Calu3 (cell line): ENCODE data around the gene APP. TPM values are rescaled to one million over a fixed set of nuclear protein-coding genes. Genes with fewer than 3 reads are reported as not detected.

Experiments
- BruUV-seq: library from RNA; stranded (reverse); fragments of 400-500 nt; replicated peaks from 2 replicates; lab custom pipeline; 2021; lab: Mats Ljungman, UMichigan
- CTCF ChIA-PET: fragments of 300-600 bp; sonication (Branson Sonifier 250); formaldehyde crosslinking; loops from one replicate; lab custom pipeline; 2022; ENCODE audit warnings: antibody characterized with exemption; lab: Charles Lee
- DNase-seq: peaks from one replicate; pipeline ENCODE4 v3.0.0; 2022
- H3K27ac Mint-ChIP-seq: one replicate; pipeline ENCODE4 v1.8.0; 2022; ENCODE audit warnings: mixed read lengths; ENCODE audit not compliant: unreplicated experiment
- H3K27me3 Mint-ChIP-seq: one replicate; pipeline ENCODE4 v1.8.0; 2022; ENCODE audit warnings: mixed read lengths; ENCODE audit not compliant: unreplicated experiment
- H3K36me3 Mint-ChIP-seq: one replicate; pipeline ENCODE4 v1.8.0; 2022; ENCODE audit warnings: mild to moderate bottlenecking, moderate library complexity, mixed read lengths; ENCODE audit not compliant: insufficient read depth, unreplicated experiment
- H3K4me1 Mint-ChIP-seq: one replicate; pipeline ENCODE4 v1.8.0; 2022; ENCODE audit warnings: mild to moderate bottlenecking, low read depth, mixed read lengths; ENCODE audit not compliant: unreplicated experiment
- H3K4me3 Mint-ChIP-seq: one replicate; pipeline ENCODE4 v1.8.0; 2022; ENCODE audit warnings: mild to moderate bottlenecking, low read depth, moderate library complexity, mixed read lengths; ENCODE audit not compliant: unreplicated experiment
- H3K9me3 Mint-ChIP-seq: one replicate; pipeline ENCODE4 v1.8.0; 2022; ENCODE audit warnings: low read depth, mixed read lengths; ENCODE audit not compliant: unreplicated experiment
- intact Hi-C: fragments of 100-400 bp; cut with micrococcal nuclease; formaldehyde crosslinking; loops from one replicate; pipeline ENCODE4 v1.10.0; 2022; ENCODE audit not compliant: unreplicated experiment
- total RNA-seq: library from RNA; stranded (reverse); gene quantifications from 2 replicates; pipeline ENCODE4 v1.2.3, GENCODE V29; 2022
- TF ChIP-seq, protein P1 (sequence below): fragments of 200-600 bp; IDR thresholded peaks from one replicate; pipeline ENCODE4 v1.8.0; 2022; ENCODE audit warnings: antibody characterized with exemption; ENCODE audit not compliant: unreplicated experiment

The APP gene
- total RNA-seq, 1 experiment from 2014 or later: 566 TPM

DNA sequence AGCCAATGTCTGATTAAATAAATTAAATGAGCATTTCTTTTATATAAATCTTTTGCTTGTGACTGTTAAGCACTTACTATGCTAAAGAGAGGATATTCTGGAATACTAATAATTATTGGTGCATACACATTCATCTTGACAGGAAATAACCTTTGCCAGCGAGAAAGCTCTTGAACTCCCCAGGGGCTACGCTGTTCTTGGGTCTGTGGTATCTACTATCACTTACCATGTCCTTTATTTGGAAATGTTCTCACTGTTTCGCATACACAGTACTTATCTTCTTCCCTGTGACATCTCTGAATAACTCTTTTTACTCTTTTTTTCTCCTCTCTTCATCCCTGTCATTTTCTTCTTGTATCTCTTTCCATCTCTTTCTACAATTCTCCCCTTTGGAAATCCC, 257.1 kb downstream of the APP start:
- Mint-ChIP-seq H3K9me3 (no peaks in the 10 kb centered on the region), H3K27me3 (no peaks in the 10 kb centered on the region), H3K4me1 (peaks cover 25% of the 10 kb centered on the region), H3K4me3 (no peak overlapping the region), H3K27ac (no peak overlapping the region), H3K36me3 (peaks cover 9% of the 10 kb centered on the region)
- CTCF ChIA-PET: no interaction called here
- intact Hi-C loops: no loop called here
- no TSS peak for BruUV-seq
- TF ChIP-seq, protein P1, sequence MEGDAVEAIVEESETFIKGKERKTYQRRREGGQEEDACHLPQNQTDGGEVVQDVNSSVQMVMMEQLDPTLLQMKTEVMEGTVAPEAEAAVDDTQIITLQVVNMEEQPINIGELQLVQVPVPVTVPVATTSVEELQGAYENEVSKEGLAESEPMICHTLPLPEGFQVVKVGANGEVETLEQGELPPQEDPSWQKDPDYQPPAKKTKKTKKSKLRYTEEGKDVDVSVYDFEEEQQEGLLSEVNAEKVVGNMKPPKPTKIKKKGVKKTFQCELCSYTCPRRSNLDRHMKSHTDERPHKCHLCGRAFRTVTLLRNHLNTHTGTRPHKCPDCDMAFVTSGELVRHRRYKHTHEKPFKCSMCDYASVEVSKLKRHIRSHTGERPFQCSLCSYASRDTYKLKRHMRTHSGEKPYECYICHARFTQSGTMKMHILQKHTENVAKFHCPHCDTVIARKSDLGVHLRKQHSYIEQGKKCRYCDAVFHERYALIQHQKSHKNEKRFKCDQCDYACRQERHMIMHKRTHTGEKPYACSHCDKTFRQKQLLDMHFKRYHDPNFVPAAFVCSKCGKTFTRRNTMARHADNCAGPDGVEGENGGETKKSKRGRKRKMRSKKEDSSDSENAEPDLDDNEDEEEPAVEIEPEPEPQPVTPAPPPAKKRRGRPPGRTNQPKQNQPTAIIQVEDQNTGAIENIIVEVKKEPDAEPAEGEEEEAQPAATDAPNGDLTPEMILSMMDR: no peak
- DNase-seq: no peak

GRCh38 chr21:25912402-25912746, 258.2 kb downstream of the APP start:
- intact Hi-C loops: no loop called here
- no TSS peak for BruUV-seq
- Mint-ChIP-seq H3K27ac (no peak overlapping the region), H3K27me3 (no peaks in the 10 kb centered on the region), H3K4me1 (peaks cover 25% of the 10 kb centered on the region), H3K4me3 (no peak overlapping the region), H3K9me3 (no peaks in the 10 kb centered on the region), H3K36me3 (peaks cover 9% of the 10 kb centered on the region)
- CTCF ChIA-PET: no interaction called here
- TF ChIP-seq, protein P1: no peak
- DNase-seq: no peak

DNA sequence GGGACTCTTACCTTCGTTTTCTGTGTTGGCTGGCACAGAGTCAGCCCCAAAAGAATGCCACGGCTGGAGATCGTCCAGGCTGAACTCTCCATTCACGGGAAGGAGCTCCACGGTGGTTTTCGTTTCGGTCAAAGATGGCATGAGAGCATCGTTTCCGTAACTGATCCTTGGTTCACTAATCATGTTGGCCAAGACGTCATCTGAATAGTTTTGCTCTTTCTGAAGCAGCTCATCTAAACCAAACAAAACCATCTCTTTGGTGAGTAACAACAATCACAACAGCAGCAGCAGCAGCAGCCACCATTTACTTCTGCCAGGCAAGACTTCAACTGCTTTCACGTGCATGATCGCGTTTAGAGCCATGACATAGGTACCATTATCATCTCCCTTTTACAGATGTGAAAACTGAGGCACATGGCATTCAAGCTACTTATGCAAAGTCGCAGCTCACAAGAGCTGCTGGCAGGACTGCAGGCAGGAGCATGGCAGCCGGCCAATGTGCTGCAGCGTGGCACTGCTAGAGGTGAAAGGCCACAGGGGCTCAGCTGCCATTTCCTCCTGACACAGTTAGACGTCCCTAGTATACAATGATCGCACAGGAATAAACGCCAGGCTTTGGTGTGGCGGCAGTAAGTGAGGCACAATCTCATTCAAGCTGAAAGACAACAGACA, 258.7 kb downstream of the APP start:
- CTCF ChIA-PET: no interaction called here
- BruUV-seq: no TSS peak
- Mint-ChIP-seq H3K27me3 (no peaks in the 10 kb centered on the region), H3K4me1 (peaks cover 25% of the 10 kb centered on the region), H3K36me3 (peaks cover 9% of the 10 kb centered on the region), H3K27ac (no peak overlapping the region), H3K9me3 (no peaks in the 10 kb centered on the region), H3K4me3 (no peak overlapping the region)
- no peak for DNase-seq
- intact Hi-C loops: no loop called here
- TF ChIP-seq, protein P1: no peak

GRCh38 chr21:25910809-25911208, 259.8 kb downstream of the APP start:
- H3K4me1 Mint-ChIP-seq: peaks cover 25% of the 10 kb centered on the region
- BruUV-seq: TSS peak; percentile 34
- CTCF ChIA-PET: no interaction called here
- no peaks in the 10 kb centered on the region for H3K27me3 Mint-ChIP-seq
- no peak overlapping the region for H3K27ac Mint-ChIP-seq
- intact Hi-C loops: no loop called here
- peaks cover 9% of the 10 kb centered on the region for H3K36me3 Mint-ChIP-seq
- no peak for DNase-seq
- no peak overlapping the region for H3K4me3 Mint-ChIP-seq
- no peaks in the 10 kb centered on the region for H3K9me3 Mint-ChIP-seq
- TF ChIP-seq, protein P1: no peak
